SK-N-MC (cell line): ENCODE measurements around the gene SLC12A3.

Source experiments
- EZH2 ChIP-seq: fragments of 200-600 bp; sonication (generic); IDR thresholded peaks from one replicate; pipeline ENCODE4 v1.6.1; 2017; ENCODE audit warnings: antibody characterized with exemption
- POLR2AphosphoS5 ChIP-seq: IDR thresholded peaks from 2 replicates; pipeline ENCODE4 v1.6.1; 2012; ENCODE audit warnings: mild to moderate bottlenecking, low read depth, low read length, borderline replicate concordance

- TF ChIP-seq POLR2AphosphoS5 (no peak), EZH2 (no peak)
Observed at GRCh38 chr16:56876048-56876447, 11.0 kb downstream of the SLC12A3 start.
